GM12873 (cell line): ENCODE results near the gene ACTMAP.

ENCODE experiments used
- TF ChIP-seq, protein P1 (sequence below): IDR thresholded peaks from 2 replicates; pipeline ENCODE4 v1.5.1; 2012; ENCODE audit warnings: low read depth, mild to moderate bottlenecking, moderate library complexity, low read length, control low read depth; ENCODE audit not compliant: insufficient read depth; ENCODE audit errors: missing control alignments

ACTMAP gene

GRCh38 chr19:40702337-40703012 is 47.8 kb downstream of the ACTMAP start:
- TF ChIP-seq, protein P1, sequence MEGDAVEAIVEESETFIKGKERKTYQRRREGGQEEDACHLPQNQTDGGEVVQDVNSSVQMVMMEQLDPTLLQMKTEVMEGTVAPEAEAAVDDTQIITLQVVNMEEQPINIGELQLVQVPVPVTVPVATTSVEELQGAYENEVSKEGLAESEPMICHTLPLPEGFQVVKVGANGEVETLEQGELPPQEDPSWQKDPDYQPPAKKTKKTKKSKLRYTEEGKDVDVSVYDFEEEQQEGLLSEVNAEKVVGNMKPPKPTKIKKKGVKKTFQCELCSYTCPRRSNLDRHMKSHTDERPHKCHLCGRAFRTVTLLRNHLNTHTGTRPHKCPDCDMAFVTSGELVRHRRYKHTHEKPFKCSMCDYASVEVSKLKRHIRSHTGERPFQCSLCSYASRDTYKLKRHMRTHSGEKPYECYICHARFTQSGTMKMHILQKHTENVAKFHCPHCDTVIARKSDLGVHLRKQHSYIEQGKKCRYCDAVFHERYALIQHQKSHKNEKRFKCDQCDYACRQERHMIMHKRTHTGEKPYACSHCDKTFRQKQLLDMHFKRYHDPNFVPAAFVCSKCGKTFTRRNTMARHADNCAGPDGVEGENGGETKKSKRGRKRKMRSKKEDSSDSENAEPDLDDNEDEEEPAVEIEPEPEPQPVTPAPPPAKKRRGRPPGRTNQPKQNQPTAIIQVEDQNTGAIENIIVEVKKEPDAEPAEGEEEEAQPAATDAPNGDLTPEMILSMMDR: no peak

GRCh38 chr19:40701758-40702157 is 48.5 kb downstream of the ACTMAP start:
- TF ChIP-seq, protein P1: no peak

- TF ChIP-seq, protein P1: no peak
Observed at GRCh38 chr19:40700083-40700482, 50.2 kb downstream of the ACTMAP start.

- TF ChIP-seq, protein P1: no peak
Observed at GRCh38 chr19:40697007-40697406, 53.3 kb downstream of the ACTMAP start.

GRCh38 chr19:40695881-40696280 is 54.4 kb downstream of the ACTMAP start:
- TF ChIP-seq, protein P1: no peak

DNA sequence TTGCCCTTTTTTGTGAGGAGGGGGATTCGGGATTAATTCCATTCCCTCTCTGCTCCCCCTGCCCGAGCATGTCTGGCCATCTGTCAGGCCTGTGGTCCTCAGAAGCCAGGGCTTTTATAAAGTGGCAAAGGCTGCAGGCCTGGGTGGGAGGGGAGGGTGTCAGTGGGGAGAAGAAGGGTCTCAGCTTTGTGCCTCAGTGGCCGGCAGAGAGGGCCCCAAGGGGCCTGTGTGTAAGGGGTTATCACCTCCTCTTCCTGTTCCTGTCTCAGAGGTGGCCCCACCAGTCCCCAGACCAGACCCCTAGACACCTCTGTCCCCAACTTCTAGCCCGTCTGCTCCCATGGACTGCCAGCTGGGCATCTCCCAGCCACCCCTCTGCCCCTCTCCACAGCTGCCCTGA is 56.4 kb downstream of the ACTMAP start:
- TF ChIP-seq, protein P1: no peak

DNA sequence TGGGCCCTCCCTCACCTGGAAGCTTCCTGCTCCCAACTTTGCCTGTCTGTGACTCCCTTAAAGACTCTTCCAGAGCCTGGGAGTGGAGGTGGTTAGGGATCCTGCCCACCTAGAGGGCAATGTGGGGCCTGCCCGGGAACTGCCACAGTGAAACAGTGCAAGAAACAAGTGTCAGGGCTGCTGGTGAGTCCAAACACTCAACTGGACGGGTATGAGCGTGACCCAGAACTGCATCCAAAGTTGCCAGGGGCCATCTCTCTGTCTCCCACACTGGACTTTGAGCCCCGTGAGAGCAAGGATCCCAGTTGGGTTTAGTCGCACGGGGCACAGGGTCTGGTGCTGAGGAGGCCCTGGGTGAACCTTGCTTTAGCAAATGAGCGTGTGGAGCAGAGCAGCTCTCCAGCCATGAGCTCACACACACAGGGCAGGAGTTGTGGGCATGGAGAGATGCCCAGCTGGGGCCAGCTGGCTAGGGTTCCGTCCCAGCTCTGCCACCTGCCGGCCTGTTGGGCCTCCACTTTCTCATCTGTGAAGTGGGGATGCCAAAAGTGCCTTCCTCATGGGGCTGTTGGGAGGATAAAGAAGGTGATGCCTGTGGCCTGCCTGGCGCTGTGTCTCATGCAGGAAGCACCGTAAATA is 57.0 kb downstream of the ACTMAP start:
- TF ChIP-seq, protein P1: no peak
